HepG2 (cell line): Measurements from ENCODE around the gene MEIOB. TPM values are rescaled to one million over a fixed set of nuclear protein-coding genes. Genes with fewer than 3 reads are reported as not detected.

Experiments
- MYC ChIP-seq: sonication (generic); formaldehyde crosslinking; IDR thresholded peaks from 2 replicates; pipeline ENCODE4 v1.9.0; 2021; ENCODE audit warnings: missing genetic modification reagents, borderline replicate concordance
- NFE2 ChIP-seq: sonication (generic); formaldehyde crosslinking; IDR thresholded peaks from 2 replicates; pipeline ENCODE4 v1.4.0; 2020; ENCODE audit warnings: missing genetic modification reagents
- RFXAP ChIP-seq: sonication (generic); formaldehyde crosslinking; IDR thresholded peaks from 2 replicates; pipeline ENCODE4 v1.4.0; 2020; ENCODE audit warnings: missing genetic modification reagents, borderline replicate concordance
- polyA plus RNA-seq, 8 experiments: library from polyadenylated mRNA; depleted of rRNA in 3 of 8; stranded (reverse) in 7 of 8; unstranded in 1 of 8; fragments of >200 nt; fragmentation: Illumina TruSeq in 4 of 8; extraction: Trizol in 4 of 8; gene quantifications; 2 replicates each; pipeline versions ENCODE4 v1.2.1 to v1.2.3, GENCODE V29; 2011 to 2016; ENCODE audit warnings: low read depth in 4 of 8, missing spikeins in 1 of 8, mixed read lengths in 1 of 8; ENCODE audit not compliant: insufficient read depth in 1 of 8
- total RNA-seq, 5 experiments: library from RNA; depleted of rRNA; stranded (reverse); fragments of >200 nt; fragmentation: Illumina TruSeq; extraction: Trizol; gene quantifications; 2 replicates each; pipeline ENCODE4 v1.2.3, GENCODE V29; 2016; ENCODE audit warnings: low read depth in 1 of 5
- TF ChIP-seq, protein P1 (sequence below): sonication (generic); formaldehyde crosslinking; conservative IDR thresholded peaks from 2 replicates; pipeline ENCODE4 v1.8.0; 2022; ENCODE audit warnings: missing genetic modification reagents
- TF ChIP-seq, protein P2 (sequence below): sonication (generic); formaldehyde crosslinking; IDR thresholded peaks from 2 replicates; pipeline ENCODE4 v1.4.0; 2020; ENCODE audit warnings: mild to moderate bottlenecking, missing genetic modification reagents
- TF ChIP-seq, protein P3 (sequence below): fragments of 450-650 bp; IDR thresholded peaks from 2 replicates; pipeline ENCODE4 v1.6.1; 2017; ENCODE audit warnings: mild to moderate bottlenecking

The MEIOB gene
- total and polyA plus RNA-seq, 2 of the 13 experiments (the other 11 are each of a cell fraction or from before 2014, with no cell fraction given): 0.17 TPM; not detected in 1

DNA sequence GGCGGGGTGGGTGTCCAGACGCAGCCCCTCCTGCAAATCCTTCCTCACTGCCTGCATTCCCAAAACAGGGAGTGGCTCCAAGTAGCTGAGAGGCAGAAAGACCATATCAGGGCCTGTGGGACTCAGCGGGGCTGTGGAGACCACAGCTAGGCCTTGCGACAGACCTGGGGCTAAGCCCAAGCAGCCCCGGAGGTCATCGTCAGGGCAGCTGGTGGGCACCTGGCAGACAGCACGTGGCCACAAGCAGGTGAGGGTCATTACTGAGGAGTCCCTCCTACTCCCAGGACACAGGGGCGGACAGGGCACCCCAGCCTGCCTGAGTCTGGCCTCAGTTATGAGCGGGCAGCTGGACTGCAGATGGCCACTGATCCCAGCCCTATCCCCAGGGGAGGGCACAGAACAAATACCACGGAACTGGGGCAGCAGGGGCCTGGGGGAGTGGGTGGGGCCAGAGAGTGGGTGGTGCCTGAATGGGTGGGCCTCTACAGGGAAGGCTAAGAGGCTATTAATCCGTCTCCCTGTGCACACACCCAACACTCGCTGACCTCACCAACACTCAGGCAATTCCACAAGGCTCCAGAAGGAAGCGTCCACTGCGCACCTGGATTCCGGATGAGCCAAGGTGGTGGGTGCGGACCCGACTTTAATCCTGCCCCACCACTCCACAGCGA lies 37.7 kb upstream of the MEIOB start (continued):
- TF ChIP-seq MYC (CRISPR knock-in tag): no peak
- TF ChIP-seq, protein P1, sequence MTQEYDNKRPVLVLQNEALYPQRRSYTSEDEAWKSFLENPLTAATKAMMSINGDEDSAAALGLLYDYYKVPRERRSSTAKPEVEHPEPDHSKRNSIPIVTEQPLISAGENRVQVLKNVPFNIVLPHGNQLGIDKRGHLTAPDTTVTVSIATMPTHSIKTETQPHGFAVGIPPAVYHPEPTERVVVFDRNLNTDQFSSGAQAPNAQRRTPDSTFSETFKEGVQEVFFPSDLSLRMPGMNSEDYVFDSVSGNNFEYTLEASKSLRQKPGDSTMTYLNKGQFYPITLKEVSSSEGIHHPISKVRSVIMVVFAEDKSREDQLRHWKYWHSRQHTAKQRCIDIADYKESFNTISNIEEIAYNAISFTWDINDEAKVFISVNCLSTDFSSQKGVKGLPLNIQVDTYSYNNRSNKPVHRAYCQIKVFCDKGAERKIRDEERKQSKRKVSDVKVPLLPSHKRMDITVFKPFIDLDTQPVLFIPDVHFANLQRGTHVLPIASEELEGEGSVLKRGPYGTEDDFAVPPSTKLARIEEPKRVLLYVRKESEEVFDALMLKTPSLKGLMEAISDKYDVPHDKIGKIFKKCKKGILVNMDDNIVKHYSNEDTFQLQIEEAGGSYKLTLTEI (CRISPR knock-in tag): no peak
- no peak for TF ChIP-seq RFXAP
- TF ChIP-seq, protein P2, sequence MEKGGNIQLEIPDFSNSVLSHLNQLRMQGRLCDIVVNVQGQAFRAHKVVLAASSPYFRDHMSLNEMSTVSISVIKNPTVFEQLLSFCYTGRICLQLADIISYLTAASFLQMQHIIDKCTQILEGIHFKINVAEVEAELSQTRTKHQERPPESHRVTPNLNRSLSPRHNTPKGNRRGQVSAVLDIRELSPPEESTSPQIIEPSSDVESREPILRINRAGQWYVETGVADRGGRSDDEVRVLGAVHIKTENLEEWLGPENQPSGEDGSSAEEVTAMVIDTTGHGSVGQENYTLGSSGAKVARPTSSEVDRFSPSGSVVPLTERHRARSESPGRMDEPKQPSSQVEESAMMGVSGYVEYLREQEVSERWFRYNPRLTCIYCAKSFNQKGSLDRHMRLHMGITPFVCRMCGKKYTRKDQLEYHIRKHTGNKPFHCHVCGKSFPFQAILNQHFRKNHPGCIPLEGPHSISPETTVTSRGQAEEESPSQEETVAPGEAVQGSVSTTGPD (CRISPR knock-in tag): no peak
- TF ChIP-seq, protein P3, sequence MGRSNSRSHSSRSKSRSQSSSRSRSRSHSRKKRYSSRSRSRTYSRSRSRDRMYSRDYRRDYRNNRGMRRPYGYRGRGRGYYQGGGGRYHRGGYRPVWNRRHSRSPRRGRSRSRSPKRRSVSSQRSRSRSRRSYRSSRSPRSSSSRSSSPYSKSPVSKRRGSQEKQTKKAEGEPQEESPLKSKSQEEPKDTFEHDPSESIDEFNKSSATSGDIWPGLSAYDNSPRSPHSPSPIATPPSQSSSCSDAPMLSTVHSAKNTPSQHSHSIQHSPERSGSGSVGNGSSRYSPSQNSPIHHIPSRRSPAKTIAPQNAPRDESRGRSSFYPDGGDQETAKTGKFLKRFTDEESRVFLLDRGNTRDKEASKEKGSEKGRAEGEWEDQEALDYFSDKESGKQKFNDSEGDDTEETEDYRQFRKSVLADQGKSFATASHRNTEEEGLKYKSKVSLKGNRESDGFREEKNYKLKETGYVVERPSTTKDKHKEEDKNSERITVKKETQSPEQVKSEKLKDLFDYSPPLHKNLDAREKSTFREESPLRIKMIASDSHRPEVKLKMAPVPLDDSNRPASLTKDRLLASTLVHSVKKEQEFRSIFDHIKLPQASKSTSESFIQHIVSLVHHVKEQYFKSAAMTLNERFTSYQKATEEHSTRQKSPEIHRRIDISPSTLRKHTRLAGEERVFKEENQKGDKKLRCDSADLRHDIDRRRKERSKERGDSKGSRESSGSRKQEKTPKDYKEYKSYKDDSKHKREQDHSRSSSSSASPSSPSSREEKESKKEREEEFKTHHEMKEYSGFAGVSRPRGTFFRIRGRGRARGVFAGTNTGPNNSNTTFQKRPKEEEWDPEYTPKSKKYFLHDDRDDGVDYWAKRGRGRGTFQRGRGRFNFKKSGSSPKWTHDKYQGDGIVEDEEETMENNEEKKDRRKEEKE: no peak
- no peak for TF ChIP-seq NFE2 (CRISPR knock-in tag)
